Measurements from ENCODE around the gene ADAM17.

ADAM17 gene

DNA sequence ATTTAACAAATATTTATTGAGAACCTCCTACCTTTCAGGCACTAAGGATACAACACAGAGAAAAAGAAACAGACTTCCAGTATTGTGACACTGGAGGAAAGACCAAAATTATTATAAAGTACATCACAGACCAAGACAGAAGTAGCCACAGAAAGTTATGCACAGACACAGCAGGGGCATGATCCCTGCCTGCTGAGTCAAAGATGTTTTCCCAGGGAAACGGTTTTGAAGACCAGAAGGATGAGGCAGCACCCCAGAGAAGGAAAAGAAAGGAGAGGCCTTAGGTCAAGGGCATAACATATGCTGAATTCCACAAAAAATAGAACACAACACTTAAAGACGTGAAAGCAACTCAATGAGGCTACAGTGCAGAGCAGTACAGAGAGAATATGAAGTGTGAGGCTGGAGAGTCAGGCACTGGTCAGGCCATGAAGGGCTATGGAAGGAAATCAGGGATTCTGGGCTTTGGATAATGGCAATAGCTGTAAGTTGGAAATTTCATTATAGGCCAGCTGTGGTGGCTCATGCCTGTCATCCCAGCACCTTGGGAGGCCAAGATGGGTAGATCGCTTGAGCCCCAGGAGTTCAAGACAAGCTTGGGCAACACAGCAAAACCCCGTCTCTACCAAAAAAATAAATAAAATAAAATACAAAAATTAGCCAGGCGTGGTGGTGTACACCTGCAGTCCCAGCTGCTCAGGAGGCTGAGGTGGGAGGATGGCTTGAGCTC, 8.2 kb downstream of the ADAM17 start:
- TF ChIP-seq, protein P1, sequence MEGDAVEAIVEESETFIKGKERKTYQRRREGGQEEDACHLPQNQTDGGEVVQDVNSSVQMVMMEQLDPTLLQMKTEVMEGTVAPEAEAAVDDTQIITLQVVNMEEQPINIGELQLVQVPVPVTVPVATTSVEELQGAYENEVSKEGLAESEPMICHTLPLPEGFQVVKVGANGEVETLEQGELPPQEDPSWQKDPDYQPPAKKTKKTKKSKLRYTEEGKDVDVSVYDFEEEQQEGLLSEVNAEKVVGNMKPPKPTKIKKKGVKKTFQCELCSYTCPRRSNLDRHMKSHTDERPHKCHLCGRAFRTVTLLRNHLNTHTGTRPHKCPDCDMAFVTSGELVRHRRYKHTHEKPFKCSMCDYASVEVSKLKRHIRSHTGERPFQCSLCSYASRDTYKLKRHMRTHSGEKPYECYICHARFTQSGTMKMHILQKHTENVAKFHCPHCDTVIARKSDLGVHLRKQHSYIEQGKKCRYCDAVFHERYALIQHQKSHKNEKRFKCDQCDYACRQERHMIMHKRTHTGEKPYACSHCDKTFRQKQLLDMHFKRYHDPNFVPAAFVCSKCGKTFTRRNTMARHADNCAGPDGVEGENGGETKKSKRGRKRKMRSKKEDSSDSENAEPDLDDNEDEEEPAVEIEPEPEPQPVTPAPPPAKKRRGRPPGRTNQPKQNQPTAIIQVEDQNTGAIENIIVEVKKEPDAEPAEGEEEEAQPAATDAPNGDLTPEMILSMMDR (conservative IDR thresholded peaks at IDR 0.05), result no peak
- TF ChIP-seq ZFX (IDR thresholded peaks at IDR 0.05), result no peak
- no peak overlapping the region for H3K27ac ChIP-seq

DNA sequence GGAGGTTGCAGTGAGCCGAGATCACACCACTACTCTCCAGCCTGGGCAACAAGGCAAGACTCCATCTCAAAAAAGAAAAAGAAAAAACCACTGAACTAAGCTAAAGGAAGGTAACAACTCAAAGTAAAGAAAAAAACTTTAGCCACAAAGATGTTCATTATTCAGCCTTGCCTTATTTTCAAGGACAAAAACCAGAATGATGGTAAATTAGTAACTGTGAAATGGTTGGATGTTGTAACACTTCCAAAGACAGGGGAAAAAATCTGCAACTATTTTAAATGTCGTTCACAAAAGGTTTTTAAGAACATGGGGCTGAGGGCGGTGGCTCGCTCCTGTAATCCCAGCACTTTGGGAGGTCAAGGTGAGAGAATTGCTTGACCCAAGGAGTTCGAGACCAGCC, 10.1 kb downstream of the ADAM17 start:
- no peak overlapping the region for H3K27ac ChIP-seq

DNA sequence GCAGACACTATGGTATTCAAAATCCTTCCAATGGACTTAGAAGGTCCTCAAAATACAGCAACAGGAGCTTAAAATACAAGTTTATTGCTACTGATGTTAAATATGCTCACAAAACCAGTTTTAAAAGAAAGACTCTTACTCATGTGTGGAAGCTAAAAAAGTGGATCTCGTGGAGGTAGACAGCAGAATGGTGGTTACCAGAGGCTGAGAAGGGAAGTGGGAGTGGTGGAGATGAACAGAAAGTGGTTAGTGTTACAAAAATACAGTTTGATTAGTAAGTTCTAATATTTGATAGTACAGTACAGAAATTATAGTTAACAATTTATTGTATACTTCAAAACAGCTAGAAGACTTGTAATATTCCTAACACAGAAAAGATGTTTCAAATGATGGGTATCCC, 12.1 kb downstream of the ADAM17 start:
- TF ChIP-seq, protein P1 (conservative IDR thresholded peaks at IDR 0.05), result no peak
- TF ChIP-seq ZFX (IDR thresholded peaks at IDR 0.05), result no peak
- H3K27ac ChIP-seq, result no peak overlapping the region

More for the DNA sequence above, 10.1 kb downstream of the ADAM17 start:
- no peak for TF ChIP-seq ZFX (IDR thresholded peaks at IDR 0.05)
- TF ChIP-seq, protein P1 (conservative IDR thresholded peaks at IDR 0.05), result no peak

DNA sequence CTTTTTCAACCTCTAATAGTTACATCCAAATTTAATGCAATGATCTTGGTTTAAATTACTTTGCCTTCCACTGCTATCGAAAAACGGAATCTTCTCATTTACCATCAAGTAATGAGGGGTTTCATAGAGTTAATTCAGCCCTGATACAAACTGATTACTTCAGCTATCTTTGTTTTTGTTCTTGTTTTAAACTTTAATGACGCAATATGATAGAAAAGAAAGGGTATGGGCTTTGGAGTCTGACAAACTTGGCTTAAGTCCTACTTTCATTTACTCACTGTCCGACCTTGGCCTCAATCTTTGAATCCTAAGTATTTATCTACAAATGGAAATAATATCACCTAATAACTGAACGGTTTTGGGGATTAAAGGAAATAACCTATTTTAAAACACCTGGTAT, 16.1 kb downstream of the ADAM17 start:
- H3K27ac ChIP-seq, result no peak overlapping the region
- TF ChIP-seq, protein P1 (conservative IDR thresholded peaks at IDR 0.05), result no peak
- no peak for TF ChIP-seq ZFX (IDR thresholded peaks at IDR 0.05)

DNA sequence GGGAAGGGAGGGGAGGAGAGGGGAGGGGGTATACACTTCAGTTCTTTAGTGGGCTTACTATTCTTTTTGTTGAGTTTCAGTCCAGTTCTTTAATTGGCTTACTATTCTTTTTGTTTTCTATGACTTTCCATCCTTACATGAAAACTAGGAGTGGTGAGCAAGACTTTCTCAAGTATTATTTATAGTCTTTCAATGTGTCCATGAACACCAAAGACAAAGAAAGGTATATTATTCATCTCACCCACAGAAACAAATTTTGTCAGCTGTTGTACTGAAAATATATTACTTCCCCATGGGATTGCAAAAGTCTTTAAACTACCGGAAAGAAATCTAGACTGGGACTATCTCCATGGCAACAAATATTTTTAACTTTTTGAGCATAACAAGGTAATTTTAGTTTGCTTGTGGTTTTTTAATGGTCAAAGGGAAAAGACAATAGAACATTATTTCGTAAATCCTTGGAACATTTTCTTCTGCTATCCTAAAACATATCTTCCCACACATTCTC, 17.6 kb downstream of the ADAM17 start:
- TF ChIP-seq, protein P1 (conservative IDR thresholded peaks at IDR 0.05), result no peak
- no peak for TF ChIP-seq ZFX (IDR thresholded peaks at IDR 0.05)
- H3K27ac ChIP-seq, result no peak overlapping the region

DNA sequence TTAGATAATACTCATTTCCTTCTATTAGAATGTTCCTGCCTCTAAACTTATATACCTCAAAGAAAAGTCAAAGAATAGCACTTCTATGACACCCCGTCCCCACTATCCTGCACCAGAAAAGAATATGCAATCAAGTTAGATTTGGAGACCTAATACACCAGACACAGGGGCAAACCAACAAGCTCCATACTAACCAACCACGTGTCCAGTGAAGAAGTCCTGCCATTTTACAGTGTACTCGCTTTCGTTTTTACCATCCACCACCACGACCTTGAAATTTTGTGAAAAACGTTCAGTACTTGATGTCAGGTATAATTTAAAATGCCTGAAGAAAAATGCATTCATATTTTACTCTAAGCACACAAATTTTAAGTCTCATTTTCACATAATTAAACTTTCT, 19.1 kb downstream of the ADAM17 start:
- TF ChIP-seq ZFX (IDR thresholded peaks at IDR 0.05), result no peak
- no peak overlapping the region for H3K27ac ChIP-seq

DNA sequence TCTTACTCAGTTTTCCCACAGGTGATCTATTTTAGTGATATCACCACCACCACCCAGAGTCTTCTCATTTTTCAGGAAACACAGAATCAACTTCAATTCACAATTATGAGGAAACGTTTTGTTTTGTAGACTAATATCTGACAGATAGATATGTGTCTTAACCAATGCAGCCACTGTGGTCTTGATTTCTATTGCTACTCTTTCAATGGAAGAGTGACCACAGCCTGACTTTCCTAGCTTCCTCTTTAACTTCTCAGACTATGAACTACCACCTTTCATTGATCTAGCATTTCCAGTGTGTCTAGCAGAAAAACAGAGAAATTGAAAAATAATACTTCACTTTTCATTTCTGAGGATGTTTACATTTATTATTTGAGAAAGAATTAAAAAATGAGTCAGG, 20.5 kb downstream of the ADAM17 start:
- H3K27ac ChIP-seq, result no peak overlapping the region
- no peak for TF ChIP-seq ZFX (IDR thresholded peaks at IDR 0.05)
- TF ChIP-seq, protein P1 (conservative IDR thresholded peaks at IDR 0.05), result no peak

DNA sequence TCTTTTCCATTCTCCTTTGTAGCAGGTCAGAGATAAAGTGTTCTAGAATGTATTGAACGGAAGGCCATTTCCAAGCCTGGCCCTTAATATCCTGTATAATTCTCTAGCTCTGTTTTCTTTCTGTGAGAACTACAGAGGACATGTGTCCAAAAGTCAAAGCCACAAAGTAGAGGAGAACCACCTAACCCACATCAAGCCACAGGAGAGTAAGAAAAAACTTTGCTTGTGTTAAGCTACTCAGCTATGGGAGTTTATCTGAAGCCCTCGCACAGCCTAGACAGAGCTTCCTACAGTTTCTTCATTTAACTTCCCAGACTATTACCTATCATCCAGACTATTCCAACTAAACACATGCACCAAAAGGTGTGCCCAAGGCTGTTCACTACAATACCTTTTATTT, 22.0 kb downstream of the ADAM17 start:
- TF ChIP-seq, protein P1 (conservative IDR thresholded peaks at IDR 0.05), result no peak
- no peak for TF ChIP-seq ZFX (IDR thresholded peaks at IDR 0.05)
- H3K27ac ChIP-seq, result no peak overlapping the region

Data from C4-2B (cell line).